Non-pigmented ciliary epithelial cell (primary cell): ENCODE measurements around the gene PRELID1.
"Not testable (repeated sequence)": the region's sequence is repeated elsewhere in the genome, so short reads cannot be mapped to it uniquely, and the experiment has no call there.

Experiments
- DNase-seq: peaks from one replicate; pipeline ENCODE4 v3.0.0-alpha.2; 2010; ENCODE audit warnings: low read depth

The PRELID1 gene

DNA sequence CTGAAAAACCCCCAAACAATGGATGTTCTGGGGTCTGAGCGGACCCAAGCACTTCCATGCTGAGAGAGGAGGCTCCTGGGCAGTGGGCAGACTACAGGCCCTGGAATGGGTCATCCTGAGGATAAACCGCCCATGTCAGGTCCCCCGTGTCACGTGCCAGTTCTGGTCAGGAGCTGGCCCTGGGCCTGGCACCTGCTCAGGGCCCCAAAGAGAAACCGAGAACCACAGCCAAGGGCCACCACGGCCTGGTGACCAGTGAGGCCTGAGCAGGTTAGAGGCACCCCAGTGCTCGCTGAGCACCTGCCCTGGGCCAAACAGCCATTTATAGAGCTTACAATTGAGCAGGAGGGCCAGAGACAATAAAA is 32.1 kb downstream of the PRELID1 start:
- DNase-seq, result no peak

DNA sequence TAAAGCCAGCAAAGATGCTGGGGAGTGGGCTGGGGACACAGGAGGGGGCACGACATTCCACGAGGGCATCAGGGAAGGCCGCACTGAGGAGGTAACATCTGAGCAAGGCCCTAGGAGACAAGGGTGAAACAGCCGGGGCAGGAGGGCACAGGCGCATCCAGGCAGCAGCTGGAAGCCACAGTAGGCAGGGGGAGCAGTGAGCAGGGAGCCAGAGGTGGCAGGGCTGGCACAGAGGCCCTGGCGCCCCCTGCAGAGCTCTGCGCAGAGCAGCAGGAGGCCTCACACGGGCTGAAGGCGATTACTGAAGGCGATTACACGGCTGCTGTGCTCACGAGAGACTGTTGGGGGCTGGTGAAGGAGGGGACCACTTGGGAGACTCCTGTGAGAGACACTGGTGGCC is 32.5 kb downstream of the PRELID1 start:
- no peak for DNase-seq

DNA sequence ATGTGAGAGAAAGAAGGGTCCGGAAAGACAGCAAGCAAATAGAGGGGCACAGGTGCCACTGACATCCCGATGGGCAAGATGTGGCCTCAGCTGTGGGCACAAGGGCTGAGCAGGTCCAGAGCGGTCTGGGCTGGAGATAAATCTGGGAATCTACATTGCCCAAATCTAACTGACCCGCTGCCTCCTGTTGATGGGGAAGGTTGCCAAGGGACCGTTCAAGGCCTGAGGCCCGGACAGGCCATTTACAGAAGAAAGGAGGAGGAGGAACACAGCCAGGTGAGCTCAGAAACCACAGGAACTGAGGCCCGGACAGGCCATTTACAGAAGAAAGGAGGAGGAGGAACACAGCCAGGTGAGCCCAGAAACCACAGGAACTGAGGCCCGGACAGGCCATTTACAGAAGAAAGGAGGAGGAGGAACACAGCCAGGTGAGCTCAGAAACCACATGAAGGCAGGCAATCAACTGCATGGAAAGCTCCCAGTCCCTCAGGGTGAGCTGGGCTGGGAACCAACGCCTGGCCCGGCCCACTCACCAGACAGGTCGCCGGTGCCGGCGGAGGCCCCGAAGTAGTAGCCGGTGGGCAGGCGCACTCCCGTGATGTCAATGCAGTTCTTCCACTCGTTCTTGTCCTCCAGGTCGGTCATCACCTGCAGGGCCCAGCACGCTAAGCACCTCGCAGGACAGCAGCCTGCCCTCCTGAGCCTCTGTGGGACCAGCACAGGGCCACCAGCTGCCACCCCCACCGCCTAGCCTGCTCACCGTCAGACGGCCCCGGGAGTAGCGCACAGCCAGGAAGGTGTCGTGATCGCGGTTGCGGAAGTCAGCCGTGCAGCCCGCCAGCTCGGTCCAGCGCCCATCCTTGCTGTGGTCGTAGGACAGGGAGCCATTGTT is 33.2 kb downstream of the PRELID1 start:
- no peak for DNase-seq

DNA sequence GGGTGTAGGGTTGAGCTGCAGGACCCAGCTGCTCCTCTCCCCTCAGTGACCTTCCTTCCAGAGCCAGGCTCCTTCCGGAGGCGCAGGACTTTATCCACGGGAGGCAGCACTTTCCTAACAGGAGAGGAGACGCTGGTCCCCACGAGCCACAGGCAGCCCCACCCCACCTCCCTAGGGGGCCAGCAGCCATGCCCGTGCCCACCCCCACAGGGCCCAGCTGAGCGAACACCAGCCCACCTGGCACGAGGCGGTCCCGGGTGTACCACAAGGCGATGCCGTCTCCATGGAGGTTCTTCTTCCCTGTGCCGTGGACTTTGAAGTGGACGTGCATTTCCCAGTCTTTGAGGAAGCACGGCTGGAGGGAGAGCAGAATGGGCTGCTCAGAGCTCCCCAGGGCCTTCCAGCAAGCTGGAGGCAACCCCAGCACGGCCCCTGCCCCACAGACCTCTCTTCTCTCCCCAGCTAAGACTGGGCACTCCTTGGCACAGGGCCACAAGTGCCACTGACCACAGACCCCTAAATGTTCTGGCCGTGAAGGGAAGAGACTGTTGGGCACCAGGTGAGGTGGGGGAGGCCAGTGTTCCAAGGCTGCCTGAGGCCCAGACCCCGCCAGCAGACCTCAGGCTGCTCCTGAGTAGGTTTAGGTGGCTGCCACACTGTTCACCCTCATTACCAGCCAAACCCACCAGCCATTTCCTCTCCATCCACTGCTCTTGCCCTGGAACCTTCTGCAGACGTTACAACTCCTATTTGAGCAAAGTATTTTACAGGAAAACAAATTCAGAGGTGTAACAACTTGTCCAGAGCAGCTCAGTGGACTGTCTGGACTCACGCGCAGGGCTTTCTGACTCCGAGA is 34.9 kb downstream of the PRELID1 start:
- DNase-seq, result no peak

DNA sequence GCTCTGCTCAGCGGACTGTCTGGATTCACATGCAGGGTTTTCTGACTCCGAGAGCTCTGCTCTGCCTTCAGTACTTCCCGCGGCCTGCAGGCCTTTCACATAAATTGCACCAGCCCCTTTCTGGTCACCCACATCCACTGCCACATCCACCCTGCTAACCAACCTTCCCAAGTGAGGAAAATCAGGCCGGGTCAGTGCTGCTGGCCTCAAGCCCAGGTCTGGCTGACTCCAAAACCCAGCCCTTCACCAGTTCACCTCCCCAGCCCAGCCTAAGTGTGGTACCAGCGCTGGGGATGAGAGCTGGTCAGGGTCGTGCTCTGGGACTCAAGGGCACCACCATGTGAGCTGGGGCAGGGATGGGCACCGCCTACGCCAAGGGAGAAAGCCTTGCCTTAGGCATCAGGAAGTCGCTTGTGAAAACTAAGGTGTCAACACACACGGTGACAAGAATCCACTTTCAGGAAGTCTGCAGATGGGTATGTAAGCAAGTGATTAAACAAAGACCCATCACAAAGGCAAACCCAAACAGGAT is 35.6 kb downstream of the PRELID1 start:
- DNase-seq, result no peak

DNA sequence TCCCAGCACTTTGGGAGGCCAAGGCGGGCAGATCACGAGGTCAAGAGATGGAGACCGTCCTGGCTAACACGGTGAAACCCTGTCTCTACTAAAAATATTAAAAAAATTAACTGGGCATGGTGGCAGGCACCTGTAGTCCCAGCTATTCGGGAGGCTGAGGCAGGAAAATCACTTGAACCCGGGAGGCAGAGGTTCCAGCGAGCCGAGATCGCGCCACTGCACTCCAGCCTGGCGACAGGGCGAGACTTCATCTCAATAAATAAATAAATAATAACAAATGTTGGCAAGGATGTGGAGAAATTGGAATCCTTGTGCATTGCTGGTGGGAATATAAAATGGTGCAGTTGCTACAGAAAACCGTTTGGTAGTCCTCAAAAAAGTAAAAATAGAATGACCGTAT is 39.4 kb downstream of the PRELID1 start:
- not testable (repeated sequence) for DNase-seq

DNA sequence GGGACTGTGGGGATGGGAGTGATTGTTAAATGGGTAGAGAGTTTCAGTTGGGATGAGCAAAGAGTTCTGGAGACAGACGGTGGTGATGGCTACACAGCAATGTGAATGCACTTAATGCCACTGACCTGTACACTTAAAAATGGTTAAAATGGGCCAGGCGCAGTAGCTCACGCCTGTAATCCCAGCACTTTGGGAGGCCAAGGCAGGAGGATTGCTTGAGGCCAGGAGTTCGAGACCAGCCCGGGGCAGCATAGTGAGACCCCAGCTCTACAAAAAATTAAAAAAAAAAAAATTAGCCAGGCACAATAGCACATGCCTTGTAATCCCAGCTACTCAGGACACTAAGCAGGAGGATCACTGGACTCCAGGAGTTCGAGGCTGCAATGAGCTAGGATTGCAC is 40.2 kb downstream of the PRELID1 start:
- DNase-seq, result no peak

DNA sequence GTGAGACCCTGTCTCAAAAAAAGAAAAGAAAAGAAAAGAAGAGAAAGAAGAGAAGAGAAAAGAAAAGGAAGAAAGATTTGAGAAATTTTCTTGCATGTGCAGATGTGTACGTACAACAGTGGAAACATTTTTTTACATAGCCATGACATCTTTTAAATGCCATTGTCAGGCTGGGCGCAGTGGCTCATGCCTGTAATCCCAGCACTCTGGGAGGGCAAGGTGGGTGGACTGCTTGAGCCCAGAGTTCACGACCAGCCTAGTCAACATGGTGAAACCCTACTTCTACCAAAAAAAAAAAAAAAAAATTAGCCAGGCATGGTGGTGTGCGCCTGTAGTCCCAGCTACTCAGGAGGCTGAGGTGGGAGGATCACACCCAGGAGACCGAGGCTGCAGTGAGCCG is 41.3 kb downstream of the PRELID1 start:
- DNase-seq, result no peak

DNA sequence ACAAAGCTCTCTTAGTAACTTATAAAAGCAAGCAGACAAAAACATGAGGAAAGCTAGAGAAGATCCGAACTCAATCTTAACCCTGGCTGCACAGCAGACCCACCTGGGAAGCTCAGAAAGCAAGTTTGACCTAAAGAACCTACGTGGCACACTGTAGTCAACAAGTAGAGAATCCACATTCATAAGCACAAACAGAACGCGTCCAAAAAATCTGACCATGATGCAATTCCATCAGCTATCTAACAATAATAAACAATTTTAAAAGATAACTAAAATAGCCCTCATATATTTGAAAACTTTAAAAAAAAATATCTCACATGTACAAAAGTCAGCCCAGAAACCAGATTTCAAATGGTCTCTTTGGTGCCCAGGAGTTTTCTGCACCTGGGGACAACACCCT is 43.2 kb downstream of the PRELID1 start:
- DNase-seq, result no peak

DNA sequence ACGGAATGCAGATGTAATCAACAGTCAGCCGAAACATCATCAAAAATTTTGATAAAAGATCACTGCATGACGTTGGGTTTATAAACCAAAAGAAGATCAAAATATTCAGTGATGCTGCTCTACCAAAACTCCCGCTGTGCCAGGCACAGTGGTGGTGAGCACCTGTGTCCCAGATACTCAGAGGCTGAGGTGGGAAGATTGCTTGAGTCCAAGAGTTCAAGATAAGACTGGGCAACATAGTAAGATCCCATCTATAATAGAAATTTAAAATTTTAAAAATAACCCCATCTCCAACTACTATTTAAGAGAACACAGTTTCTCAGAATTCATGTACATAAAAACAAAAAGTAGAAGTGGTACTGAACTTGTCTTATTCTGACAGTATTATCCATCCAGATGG is 44.1 kb downstream of the PRELID1 start:
- DNase-seq, result no peak

DNA sequence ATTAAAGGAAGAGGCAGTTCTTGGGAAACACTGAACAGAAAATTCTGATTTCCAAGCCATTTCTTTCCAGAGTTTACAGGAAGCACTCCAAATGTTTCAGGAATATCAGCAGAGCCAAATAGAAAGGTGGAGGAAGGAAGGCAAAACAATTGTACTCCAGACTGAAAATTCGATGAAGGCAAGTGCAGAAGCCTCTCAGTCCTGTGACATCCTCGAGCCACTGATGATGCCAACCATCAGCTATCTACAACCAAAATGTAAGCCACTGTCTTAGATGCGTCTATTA is 45.7 kb downstream of the PRELID1 start:
- no peak for DNase-seq

DNA sequence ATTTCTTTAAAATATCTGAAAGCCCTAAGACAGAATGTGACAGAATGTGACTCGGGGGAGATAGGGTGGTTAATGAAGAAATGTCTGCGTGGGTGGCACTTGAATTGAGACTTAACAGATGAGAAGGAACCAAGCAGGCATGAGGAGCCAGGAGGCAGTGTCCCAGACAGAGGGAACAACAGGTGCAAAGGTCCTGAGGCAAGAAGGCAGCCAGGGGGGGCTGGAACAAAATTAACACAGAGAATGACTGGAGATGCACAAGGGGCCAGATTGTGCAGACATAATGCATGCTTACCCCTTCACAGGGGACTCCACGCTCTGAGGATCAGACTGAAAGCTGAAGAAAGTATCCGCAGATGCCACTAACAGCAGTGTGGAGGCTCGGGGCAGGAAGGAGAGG is 46.2 kb downstream of the PRELID1 start:
- DNase-seq, result no peak

DNA sequence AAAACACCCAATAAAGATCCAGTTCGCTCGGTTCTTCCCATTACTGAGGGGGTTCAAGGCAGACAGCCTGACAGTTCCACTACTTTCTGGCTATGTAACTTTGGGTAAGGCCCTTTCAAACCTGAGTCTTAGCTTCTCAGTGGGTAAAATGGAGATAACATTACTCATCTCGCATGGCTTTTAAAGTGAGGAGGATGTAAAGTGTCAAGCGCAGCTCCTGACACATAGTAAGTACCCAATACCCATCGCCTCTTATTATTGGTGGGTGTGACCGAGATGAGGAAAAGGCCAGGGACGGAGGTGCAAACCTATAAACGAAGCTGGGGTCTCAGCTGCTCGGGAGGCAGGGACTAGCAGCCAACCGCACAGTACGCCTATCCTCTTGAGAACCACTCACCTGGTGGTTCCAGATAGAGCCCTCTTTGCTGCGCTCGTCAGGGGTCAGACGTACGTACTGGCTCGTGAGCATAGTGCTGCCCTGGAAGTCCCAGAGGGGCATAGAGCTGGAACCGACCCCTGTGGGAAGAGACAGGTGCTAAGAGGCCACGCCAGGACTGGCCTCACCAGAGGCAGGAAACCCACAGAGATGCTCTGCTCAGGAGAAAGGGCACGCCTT is 47.3 kb downstream of the PRELID1 start:
- no peak for DNase-seq

DNA sequence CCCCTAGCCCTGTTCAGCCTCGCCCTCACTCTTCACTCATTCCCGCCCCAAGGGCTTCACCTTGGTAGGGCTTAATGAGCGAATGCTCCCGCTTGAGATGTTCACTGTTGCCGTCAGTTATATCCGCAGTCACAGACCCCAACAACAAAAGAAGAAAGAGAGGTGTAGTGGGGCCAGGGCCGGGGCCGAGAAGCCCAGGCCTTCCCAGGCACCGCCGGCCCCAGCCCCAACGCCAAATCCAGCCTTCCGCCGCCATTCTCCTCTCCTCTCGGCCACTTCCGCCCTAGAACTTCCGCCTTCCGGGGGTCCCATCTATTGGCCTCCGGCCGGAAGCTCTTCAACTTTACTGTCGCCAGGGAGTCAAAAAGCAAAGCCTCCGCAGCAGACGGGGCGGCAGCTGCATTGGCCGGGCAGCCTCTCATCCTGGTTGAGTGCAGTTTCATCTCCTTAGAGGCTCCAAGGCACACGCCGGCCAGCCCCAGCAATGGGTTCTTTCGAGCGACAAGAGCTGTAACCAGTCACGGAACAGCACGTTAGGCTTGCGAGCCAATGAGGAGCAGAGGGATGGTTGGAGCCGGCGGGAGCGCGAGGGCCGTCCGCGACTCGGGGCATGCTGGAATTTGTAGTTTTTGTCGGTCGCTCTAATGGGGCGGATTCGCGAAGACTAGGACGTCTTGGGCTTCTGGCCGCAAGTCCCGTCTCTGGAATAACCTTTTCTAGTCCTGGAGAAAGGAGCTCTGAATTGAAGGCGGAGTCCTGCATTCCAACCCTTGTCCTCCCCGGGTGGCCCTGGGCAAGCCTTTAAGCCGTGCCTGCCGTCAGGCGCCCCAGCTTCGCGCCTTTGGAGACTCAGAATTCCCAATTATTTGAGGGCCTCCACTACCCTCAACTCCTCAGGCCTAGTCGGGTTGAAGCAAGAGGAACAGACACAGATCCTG is 48.1 kb downstream of the PRELID1 start, which contains the start of gene LMAN2:
TSS of gene LMAN2 (minus strand) at position 277 of the 938 bp plus-strand sequence. CDS start at position 256, 21 bp downstream.
- peak; percentile 86 for DNase-seq

DNA sequence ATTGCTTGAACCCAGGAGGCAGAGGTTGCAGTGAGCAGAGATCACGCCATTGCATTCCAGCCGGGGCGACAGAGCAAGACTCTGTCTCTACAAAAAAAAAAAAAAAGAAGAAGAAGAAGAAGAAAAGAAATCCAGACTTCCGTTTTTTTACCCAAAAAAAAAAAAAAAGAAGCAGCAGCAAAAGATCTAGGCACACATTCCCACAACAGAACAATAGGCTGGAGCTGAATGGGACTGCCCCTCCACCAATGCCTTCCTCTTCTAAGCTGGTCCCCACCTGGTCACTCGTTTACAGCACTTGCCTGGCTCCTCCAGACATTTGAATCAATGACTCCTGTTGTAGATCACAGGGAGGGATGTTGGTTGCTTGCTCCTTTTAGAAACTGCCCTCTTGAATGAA is 49.5 kb downstream of the PRELID1 start:
- no peak for DNase-seq

DNA sequence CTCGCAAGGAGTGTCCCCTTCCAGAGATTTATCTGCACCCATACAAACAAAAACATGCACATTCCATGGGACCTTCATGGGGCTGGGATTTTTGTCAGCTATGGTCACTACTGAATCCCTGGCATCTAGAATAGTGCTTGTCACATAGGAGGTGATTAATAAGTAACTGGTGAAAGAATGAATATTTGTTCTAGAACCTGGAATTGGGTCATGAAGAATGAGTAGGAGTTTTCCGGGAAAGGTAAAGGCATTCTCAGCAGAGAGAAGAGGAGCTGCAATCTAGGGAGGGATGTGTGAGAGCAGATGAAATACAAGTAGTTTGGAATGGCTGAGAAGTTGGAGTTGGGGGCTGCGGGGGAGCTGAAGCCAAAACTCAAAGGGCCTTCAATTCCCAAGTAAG is 50.7 kb downstream of the PRELID1 start:
- no peak for DNase-seq

DNA sequence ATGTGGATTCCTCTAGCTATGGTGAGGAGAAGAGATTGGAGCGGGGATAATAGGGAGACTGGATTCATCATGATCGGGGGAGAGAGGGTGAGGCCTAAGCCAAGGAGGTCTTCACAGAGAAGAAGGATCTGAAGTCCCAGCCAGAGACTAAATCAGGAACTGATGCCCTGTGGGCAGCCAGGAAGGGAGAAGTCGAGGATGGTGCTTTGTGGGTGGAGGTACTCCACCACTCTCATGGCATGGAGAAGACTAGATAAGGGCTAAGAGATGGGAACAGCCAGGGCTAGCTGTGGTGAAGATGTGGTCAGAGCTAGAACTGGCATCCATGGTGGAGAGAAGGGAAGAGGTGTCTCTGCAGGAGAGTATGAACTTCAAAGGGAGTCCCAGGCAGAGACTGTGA is 51.1 kb downstream of the PRELID1 start:
- no peak for DNase-seq

DNA sequence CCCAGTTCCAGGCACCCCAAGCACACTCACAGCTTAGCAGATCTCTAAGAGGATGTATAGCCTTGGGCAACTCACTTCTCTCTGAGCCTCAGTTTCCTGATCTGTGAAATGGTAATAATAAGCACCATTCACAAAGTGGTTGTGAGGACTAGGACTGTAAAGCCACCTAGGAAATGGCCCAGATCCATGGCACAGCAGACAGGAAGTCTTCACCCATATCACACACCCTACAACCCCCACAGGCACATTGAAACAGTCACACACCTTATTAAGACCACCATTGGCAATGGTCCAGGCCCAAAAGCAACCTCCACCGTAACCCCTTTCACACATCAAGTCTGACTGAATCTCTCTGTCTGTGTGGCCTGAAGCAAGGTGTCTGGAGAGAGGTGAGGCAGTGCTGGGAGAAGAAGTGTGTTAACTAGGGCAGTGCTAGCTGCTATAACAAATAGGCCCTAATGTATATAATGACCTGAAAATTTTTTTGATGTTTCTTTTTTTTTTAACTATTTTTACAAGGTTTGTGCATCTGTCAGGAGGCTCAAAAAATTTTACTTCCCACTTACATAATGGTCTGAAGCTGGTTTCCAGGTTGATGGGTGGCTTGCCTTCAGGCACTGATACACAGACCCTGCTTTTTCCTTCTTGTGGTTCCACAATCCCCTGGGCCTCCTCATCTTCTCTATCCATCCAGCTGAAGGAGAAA is 51.7 kb downstream of the PRELID1 start:
- DNase-seq, result no peak

DNA sequence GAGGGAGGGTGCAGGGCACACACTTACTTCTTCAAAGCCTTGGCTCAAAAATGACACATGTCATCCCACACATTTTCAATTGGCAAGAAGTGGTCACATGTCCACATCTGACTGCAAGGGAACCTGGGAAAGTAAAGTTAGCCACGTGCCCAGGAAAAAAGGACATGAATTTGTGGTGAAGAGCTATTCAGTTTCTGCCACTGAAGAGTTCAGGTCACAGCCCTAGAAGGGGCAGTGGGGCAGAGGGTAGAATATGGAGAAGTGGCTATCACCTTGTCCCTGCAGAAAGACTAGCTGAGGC is 52.2 kb downstream of the PRELID1 start:
- DNase-seq, result no peak
